Liver (tissue), 9 donors: Measurements from ENCODE around the gene MAGI1. TPM values are rescaled to one million over a fixed set of nuclear protein-coding genes. Genes with fewer than 3 reads are reported as not detected.

Experiments used
- DNase-seq: peaks from one replicate; pipeline ENCODE4 v3.0.0-alpha.2; 2017; ENCODE audit warnings: low spot score
- H3K27ac ChIP-seq, 2 donors: one replicate each; pipeline ENCODE4 v1.7.0; 2013; ENCODE audit warnings: inconsistent platforms in 2 of 2, low read length in 2 of 2, control low read depth in 1 of 2, low read depth in 1 of 2, mild to moderate bottlenecking in 1 of 2
- H3K27me3 ChIP-seq, 4 donors: one replicate each; pipeline versions ENCODE4 v1.6.1 to v1.7.0; 2013; ENCODE audit warnings: low read length in 3 of 4, inconsistent platforms in 1 of 4, mild to moderate bottlenecking in 1 of 4, moderate library complexity in 1 of 4; ENCODE audit not compliant: control insufficient read depth in 4 of 4, insufficient read depth in 4 of 4
- H3K36me3 ChIP-seq, 4 donors: one replicate each; pipeline versions ENCODE4 v1.6.1 to v1.7.0; 2013; ENCODE audit warnings: low read length in 3 of 4, mild to moderate bottlenecking in 3 of 4, low read depth in 1 of 4, moderate library complexity in 1 of 4; ENCODE audit not compliant: control insufficient read depth in 4 of 4, insufficient read depth in 3 of 4
- H3K4me1 ChIP-seq, 4 donors: one replicate each; pipeline versions ENCODE4 v1.6.1 to v1.7.0; 2013; ENCODE audit warnings: low read length in 3 of 4, mild to moderate bottlenecking in 3 of 4, moderate library complexity in 1 of 4; ENCODE audit not compliant: control insufficient read depth in 4 of 4, insufficient read depth in 4 of 4
- H3K4me3 ChIP-seq, 3 donors: one replicate each; pipeline versions ENCODE4 v1.6.1 to v1.7.0; 2013; ENCODE audit warnings: low read length in 3 of 3, control low read depth in 1 of 3, low read depth in 1 of 3, mild to moderate bottlenecking in 1 of 3
- H3K9ac ChIP-seq, 2 donors: one replicate each; pipeline ENCODE4 v1.7.0; 2013; ENCODE audit warnings: low read length in 2 of 2, mild to moderate bottlenecking in 2 of 2, moderate library complexity in 2 of 2, control low read depth in 1 of 2, low read depth in 1 of 2
- H3K9me3 ChIP-seq, 4 donors: one replicate each; pipeline versions ENCODE4 v1.6.1 to v1.7.0; 2013; ENCODE audit warnings: low read length in 3 of 4; ENCODE audit not compliant: control insufficient read depth in 4 of 4
- CTCF ChIP-seq: fragments of 150-350 bp; IDR thresholded peaks from 2 replicates; pipeline ENCODE4 v1.5.1; 2017; ENCODE audit warnings: improper control_type of control experiment, low read depth, low read length; ENCODE audit not compliant: missing input control
- EGR1 ChIP-seq, 2 donors: IDR thresholded peaks; 2 replicates each; pipeline ENCODE4 v1.6.1; 2016 to 2018; ENCODE audit warnings: antibody characterized with exemption in 2 of 2, low read depth in 2 of 2
- FOXA1 ChIP-seq: IDR thresholded peaks from 2 replicates; pipeline ENCODE4 v1.6.1; 2016; ENCODE audit warnings: antibody characterized with exemption
- FOXA2 ChIP-seq: IDR thresholded peaks from 2 replicates; pipeline ENCODE4 v1.6.1; 2016; ENCODE audit warnings: antibody characterized with exemption
- GABPA ChIP-seq, 2 donors: IDR thresholded peaks in 1 of 2; conservative IDR thresholded peaks in 1 of 2; 2 replicates each; pipeline ENCODE4 v1.6.1; 2016; ENCODE audit warnings: antibody characterized with exemption in 2 of 2, mild to moderate bottlenecking in 1 of 2, moderate library complexity in 1 of 2
- HNF4A ChIP-seq, 2 donors: conservative IDR thresholded peaks; 2 replicates each; pipeline ENCODE4 v1.6.1; 2016; ENCODE audit warnings: antibody characterized with exemption in 2 of 2, mild to moderate bottlenecking in 2 of 2
- HNF4G ChIP-seq: IDR thresholded peaks from 2 replicates; pipeline ENCODE4 v1.6.1; 2016; ENCODE audit warnings: antibody characterized with exemption
- JUND ChIP-seq, 2 donors: IDR thresholded peaks; 2 replicates each; pipeline ENCODE4 v1.6.1; 2016; ENCODE audit warnings: antibody characterized with exemption in 2 of 2
- MAX ChIP-seq: IDR thresholded peaks from 2 replicates; pipeline ENCODE4 v1.6.1; 2016; ENCODE audit warnings: antibody characterized with exemption
- NR2F2 ChIP-seq: IDR thresholded peaks from 2 replicates; pipeline ENCODE4 v1.6.1; 2016; ENCODE audit warnings: antibody characterized with exemption
- RAD21 ChIP-seq, 2 donors: IDR thresholded peaks; 2 replicates each; pipeline ENCODE4 v1.6.1; 2016; ENCODE audit warnings: antibody characterized with exemption in 2 of 2, mild to moderate bottlenecking in 2 of 2
- REST ChIP-seq: IDR thresholded peaks from 2 replicates; pipeline ENCODE4 v1.6.1; 2016; ENCODE audit warnings: antibody characterized with exemption, mild to moderate bottlenecking
- RXRA ChIP-seq, 2 donors: IDR thresholded peaks; 2 replicates each; pipeline ENCODE4 v1.6.1; 2017 to 2018; ENCODE audit warnings: antibody characterized with exemption in 2 of 2, mild to moderate bottlenecking in 1 of 2
- SP1 ChIP-seq: IDR thresholded peaks from 2 replicates; pipeline ENCODE4 v1.6.1; 2018; ENCODE audit warnings: antibody characterized with exemption, mild to moderate bottlenecking
- TAF1 ChIP-seq: conservative IDR thresholded peaks from 2 replicates; pipeline ENCODE4 v1.6.1; 2016; ENCODE audit warnings: antibody characterized with exemption, mild to moderate bottlenecking
- YY1 ChIP-seq: IDR thresholded peaks from 2 replicates; pipeline ENCODE4 v1.6.1; 2016; ENCODE audit warnings: antibody characterized with exemption, mild to moderate bottlenecking
- ZBTB33 ChIP-seq: IDR thresholded peaks from 2 replicates; pipeline ENCODE4 v1.6.1; 2016; ENCODE audit warnings: antibody characterized with exemption
- WGBS: extraction: QIAGEN DNeasy Blood & Tissue Kit; methylation state at CpG from one replicate; pipeline ENCODE4 v1.1.7; 2013; 5-methylcytosine and 5-hydroxymethylcytosine counted together
- polyA plus RNA-seq, 2 donors: library from polyadenylated mRNA; stranded (reverse) in 1 of 2; unstranded in 1 of 2; fragments of 200-250 nt in 1 of 2; fragments of >200 nt in 1 of 2; fragmentation: Nextera tagmentation in 1 of 2; extraction: Ambion mirVana in 1 of 2; gene quantifications; one replicate each; pipeline versions ENCODE4 v1.2.1 to v1.2.3, GENCODE V29; 2013 to 2015
- total RNA-seq, 2 donors: library from RNA; depleted of rRNA; stranded (reverse); fragments of >200 nt; gene quantifications; one replicate each; pipeline ENCODE4 v1.2.3, GENCODE V29; 2014
- TF ChIP-seq, protein P1 (sequence below): IDR thresholded peaks from 2 replicates; pipeline ENCODE4 v1.6.1; 2016; ENCODE audit warnings: antibody characterized with exemption
- donor health status: healthy.
- donor health status: healthy.
- donor health status: healthy.
- donor health status: healthy.
- donor health status: healthy.

MAGI1 gene
- total and polyA plus RNA-seq, 4 donors: 9.6 to 68.8 (median 14.0) TPM

DNA sequence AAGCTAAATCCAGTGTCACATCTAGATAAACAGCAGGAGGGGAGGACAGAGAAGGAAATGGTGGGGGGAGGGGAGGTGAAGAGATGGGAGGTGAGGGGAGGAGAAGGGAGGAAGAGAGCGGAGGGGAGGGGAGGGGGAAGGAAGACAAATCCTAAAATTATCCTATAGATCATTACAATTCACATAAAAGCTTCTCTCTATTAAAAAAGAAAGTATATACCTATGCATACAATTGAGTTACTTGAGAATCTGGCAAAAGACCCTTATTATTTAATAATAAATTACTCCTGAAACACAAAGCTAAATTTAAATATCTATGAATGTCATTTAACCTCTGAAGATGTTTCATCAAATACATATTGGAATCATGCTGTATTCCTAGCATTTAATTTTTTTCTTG is 303.9 kb downstream of the MAGI1 start:
- TF ChIP-seq ZBTB33 (no peak), FOXA2 (no peak), RAD21 (IDR thresholded peaks at IDR 0.05) (no peak), GABPA (IDR thresholded peaks at IDR 0.05 in 1 of 2, conservative IDR thresholded peaks at IDR 0.05 in 1 of 2) (no peak), FOXA1 (no peak), MAX (no peak), EGR1 (IDR thresholded peaks at IDR 0.05; ENCODE audit: low read depth in 2 of 2) (no peak), HNF4A (conservative IDR thresholded peaks at IDR 0.05) (no peak), HNF4G (no peak), REST (no peak), TAF1 (no peak), SP1 (no peak), RXRA (IDR thresholded peaks at IDR 0.05) (no peak), YY1 (no peak), JUND (IDR thresholded peaks at IDR 0.05) (no peak), NR2F2 (no peak), CTCF (no peak)
- TF ChIP-seq, protein P1, sequence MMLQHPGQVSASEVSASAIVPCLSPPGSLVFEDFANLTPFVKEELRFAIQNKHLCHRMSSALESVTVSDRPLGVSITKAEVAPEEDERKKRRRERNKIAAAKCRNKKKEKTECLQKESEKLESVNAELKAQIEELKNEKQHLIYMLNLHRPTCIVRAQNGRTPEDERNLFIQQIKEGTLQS: no peak
- H3K27ac ChIP-seq: no peak overlapping the region
- peaks cover 0 to 11% (median 5%) of the 10 kb centered on the region in 4 donors for H3K4me1 ChIP-seq
- H3K4me3 ChIP-seq: no peak overlapping the region
- H3K9me3 ChIP-seq: no peaks in the 10 kb centered on the region
- no peaks in the 10 kb centered on the region for H3K36me3 ChIP-seq
- H3K9ac ChIP-seq: no peak overlapping the region
- no peaks in the 10 kb centered on the region for H3K27me3 ChIP-seq
- no peak for DNase-seq
- WGBS: 77% methylated on average over 1 of the region's 1 CpG
